K562 (cell line): ENCODE results near the gene TFEB. TPM values are rescaled to one million over a fixed set of nuclear protein-coding genes. Genes with fewer than 3 reads are reported as not detected.

Source experiments
- ATAC-seq: fragments of 200-7000 bp; cut with Tn5 transposase; 3 replicates; pipeline ENCODE4 v1.9.1; 2020; ENCODE audit warnings: moderate library complexity
- BruUV-seq: library from RNA; stranded (reverse); fragments of 400-500 nt; replicated peaks from 2 replicates; lab custom pipeline; 2021; lab: Mats Ljungman, UMichigan
- CTCF ChIA-PET: fragments of 300-600 bp; formaldehyde crosslinking; extraction: SDS; loops from one replicate; lab custom pipeline; 2021; ENCODE audit warnings: low intra/inter-chr PET ratio; lab: Yijun Ruan, JAX
- POLR2A ChIA-PET: fragments of 300-600, 350-650 bp; sonication (Branson Sonifier 250); formaldehyde crosslinking; extraction: SDS; loops from one replicate; lab custom pipeline; 2021; ENCODE audit warnings: antibody characterized with exemption, inconsistent platforms; lab: Yijun Ruan, JAX
- DNase-seq, 4 experiments: peaks; one replicate each; pipeline versions ENCODE4 v3.0.0 to v3.0.0-alpha.2; 2011 to 2018; ENCODE audit warnings: low spot score in 3 of 4, mixed read lengths in 3 of 4; ENCODE audit errors: extremely low read depth in 1 of 4
- FAIRE-seq: peaks from 2 replicates; lab custom pipeline; 2011; peaks lifted over from hg19 to GRCh38; lab: Jason Lieb, UNC
- H2AFZ ChIP-seq: 2 replicates; pipeline ENCODE4 v1.6.0; 2011; ENCODE audit warnings: low read depth, low read length, control low read depth, inconsistent platforms
- H3K27ac ChIP-seq: fragments of 200-600 bp; 3 replicates; pipeline ENCODE4 v1.8.0; 2011; ENCODE audit warnings: low read depth, mild to moderate bottlenecking, control low read depth, inconsistent platforms, low read length, moderate library complexity, mixed read lengths; ENCODE audit errors: extremely low read depth
- H3K27me3 ChIP-seq, 2 experiments: fragments of 300-600 bp in 1 of 2; 2 replicates in 1 of 2; 3 replicates in 1 of 2; pipeline versions ENCODE4 v1.6.0 to v1.8.0; 2011; ENCODE audit warnings: inconsistent platforms in 2 of 2, low read length in 2 of 2, mild to moderate bottlenecking in 1 of 2, mixed read lengths in 1 of 2, moderate library complexity in 1 of 2; ENCODE audit not compliant: control insufficient read depth in 2 of 2, insufficient read depth in 2 of 2
- H3K36me3 ChIP-seq: fragments of 300-600 bp; 3 replicates; pipeline ENCODE4 v1.8.0; 2011; ENCODE audit warnings: mild to moderate bottlenecking, low read length, inconsistent platforms; ENCODE audit not compliant: control insufficient read depth, insufficient read depth
- H3K4me1 ChIP-seq, 2 experiments: fragments of 200-600 bp in 1 of 2; replicated peaks in 1 of 2; 2 replicates in 1 of 2; 3 replicates in 1 of 2; pipeline versions ENCODE4 v1.5.1 to v1.8.0; 2011; ENCODE audit warnings: inconsistent platforms in 2 of 2, low read length in 2 of 2, mild to moderate bottlenecking in 1 of 2, mixed read lengths in 1 of 2, moderate library complexity in 1 of 2; ENCODE audit not compliant: control insufficient read depth in 2 of 2, insufficient read depth in 2 of 2
- H3K4me2 ChIP-seq: 2 replicates; pipeline ENCODE4 v1.6.1; 2011; ENCODE audit warnings: low read length, control low read depth, inconsistent platforms, mixed read lengths; ENCODE audit not compliant: insufficient read depth
- H3K4me3 ChIP-seq: fragments of 200-600 bp; sonication (generic), shearing (Covaris generic); 2 replicates; pipeline ENCODE4 v1.5.1; 2016; ENCODE audit warnings: control low read depth, inconsistent platforms
- H3K79me2 ChIP-seq: fragments of 200-600 bp; 3 replicates; pipeline ENCODE4 v1.8.0; 2011; ENCODE audit warnings: low read length, inconsistent platforms; ENCODE audit not compliant: control insufficient read depth, insufficient read depth
- H3K9ac ChIP-seq, 2 experiments: 2 replicates each; pipeline versions ENCODE4 v1.6.0 to v1.6.1; 2011; ENCODE audit warnings: low read depth in 2 of 2, low read length in 2 of 2, control low read depth in 1 of 2, inconsistent platforms in 1 of 2, mild to moderate bottlenecking in 1 of 2, mixed read lengths in 1 of 2; ENCODE audit not compliant: insufficient read depth in 1 of 2
- H3K9me1 ChIP-seq: one replicate; pipeline ENCODE4 v1.6.0; 2011; ENCODE audit warnings: inconsistent platforms, mild to moderate bottlenecking, low read length, moderate library complexity; ENCODE audit not compliant: control insufficient read depth, insufficient read depth
- H3K9me3 ChIP-seq: replicated peaks from 2 replicates; pipeline ENCODE4 v1.5.1; 2011; ENCODE audit warnings: low read depth, low read length, inconsistent platforms; ENCODE audit not compliant: control insufficient read depth, insufficient read depth
- H4K20me1 ChIP-seq: replicated peaks from 2 replicates; pipeline ENCODE4 v1.6.1; 2011; ENCODE audit warnings: low read length, inconsistent platforms, mixed read lengths; ENCODE audit not compliant: control insufficient read depth, insufficient read depth
- JUN ChIP-seq, 2 experiments: sonication (generic) in 1 of 2; formaldehyde crosslinking in 1 of 2; IDR thresholded peaks; 2 replicates each; pipeline versions ENCODE4 v1.6.1 to v1.8.0; 2012 to 2022; ENCODE audit warnings: borderline replicate concordance in 2 of 2, mild to moderate bottlenecking in 2 of 2, improper control_type of control experiment in 1 of 2, low read depth in 1 of 2, low read length in 1 of 2, missing genetic modification reagents in 1 of 2
- PHB ChIP-seq: fragments of 250-450 bp; sonication (Bioruptor Pico); IDR thresholded peaks from 2 replicates; pipeline ENCODE4 v1.5.0; 2021
- PKNOX1 ChIP-seq: fragments of 450-650 bp; IDR thresholded peaks from 2 replicates; pipeline ENCODE4 v1.6.1; 2016
- PTTG1 ChIP-seq: fragments of 450-650 bp; IDR thresholded peaks from 2 replicates; pipeline ENCODE4 v1.6.1; 2016; ENCODE audit warnings: low read depth, mild to moderate bottlenecking, missing genetic modification characterization, missing compliant biosample characterization
- WGBS: fragments of 100-300 bp; shearing (Covaris generic); methylation state at CpG from one replicate; pipeline ENCODE4 v1.1.6; 2016; ENCODE audit warnings: low coverage, mixed read lengths; ENCODE audit not compliant: insufficient coverage; ENCODE audit errors: missing lambda C conversion rate; 5-methylcytosine and 5-hydroxymethylcytosine counted together
- in situ Hi-C: fragments of 300-500 bp; cut with MboI; formaldehyde crosslinking; loops from 4 replicates; pipeline ENCODE4 v1.15.0; 2018; ENCODE audit warnings: inconsistent platforms, mixed read lengths
- intact Hi-C: fragments of 100-400 bp; cut with micrococcal nuclease; formaldehyde crosslinking; loops from 2 replicates; pipeline ENCODE4 v1.14.2; 2022
- polyA plus RNA-seq, 8 experiments: library from polyadenylated mRNA; depleted of rRNA in 4 of 8; stranded (reverse) in 5 of 8; unstranded in 3 of 8; fragments of >200 nt; fragmentation: Nextera tagmentation in 2 of 8; fragmentation: Illumina TruSeq in 1 of 8; extraction: Ambion mirVana in 2 of 8; extraction: Trizol in 1 of 8; gene quantifications; 2 replicates each; pipeline versions ENCODE4 v1.2.1 to v1.2.3, GENCODE V29; 2011 to 2014; ENCODE audit warnings: inconsistent platforms in 1 of 8, missing spikeins in 1 of 8
- total RNA-seq, 7 experiments: library from RNA; depleted of rRNA in 6 of 7; stranded (reverse); fragments of >200 nt in 6 of 7; fragmentation: Illumina TruSeq in 2 of 7; extraction: Trizol in 2 of 7; gene quantifications; 2 replicates each; pipeline versions ENCODE4 v1.2.1 to v1.2.3, GENCODE V29; 2011 to 2021; ENCODE audit warnings: low replicate concordance in 1 of 7

Gene TFEB
- total and polyA plus RNA-seq, 9 of the 15 experiments (the other 6 are each of a cell fraction or from before 2014, with no cell fraction given): 0.04 to 4.7 (median 2.0) TPM

GRCh38 chr6:41687501-41688175, 47.8 kb downstream of the TFEB start:
- Histone ChIP-seq H3K4me3 (no peak overlapping the region), H3K9ac (no peak overlapping the region), H3K79me2 (no peaks in the 10 kb centered on the region), H3K27ac (no peak overlapping the region), H3K4me1 (peaks cover 0 to 17% of the 10 kb centered on the region in 2 experiments; a peak in 2 of 5 replicates), H2AFZ (no peak overlapping the region), H3K9me3 (no peaks in the 10 kb centered on the region), H3K36me3 (no peaks in the 10 kb centered on the region), H3K9me1 (no peaks in the 10 kb centered on the region), H4K20me1 (peaks cover 10% of the 10 kb centered on the region), H3K27me3 (peaks cover 5 to 38% of the 10 kb centered on the region in 2 experiments; a peak in 2 of 5 replicates), H3K4me2 (no peak overlapping the region)
- no peak for DNase-seq
- no peak for FAIRE-seq
- POLR2A ChIA-PET: interaction anchor here (0.6 kb wide), 2 partner anchors 15 to 65 kb away, joined by 3 read pairs; no protein-coding TSS in a partner anchor
- ATAC-seq: no peak
- intact Hi-C loops (no loop called here), in situ Hi-C loops (no loop called here)
- no TSS peak for BruUV-seq
- TF ChIP-seq PKNOX1 (peak; percentile 31; the same call in 1 of the 2 replicates), PTTG1 (no peak), JUN (IDR thresholded peaks at IDR 0.05; ENCODE audit: borderline replicate concordance, low read depth, low read length) (no peak), JUN (CRISPR knock-in tag; IDR thresholded peaks at IDR 0.05; ENCODE audit: borderline replicate concordance) (no peak), PHB (no peak)
- 4% methylated on average over 9 of the region's 9 CpGs for WGBS
- CTCF ChIA-PET: interaction anchor here (0.6 kb wide), 1 partner anchor 765 kb away, joined by 3 read pairs; no protein-coding TSS in a partner anchor
